Testis (tissue), 2 donors: ENCODE data around the gene IFNA4.

Experiments
- POLR2A ChIP-seq: fragments of 450-650 bp; IDR thresholded peaks from one replicate; pipeline ENCODE4 v1.6.1; 2017; ENCODE audit warnings: antibody characterized with exemption, mild to moderate bottlenecking, moderate library complexity
- TF ChIP-seq, protein P1 (sequence below), 3 experiments: fragments of 450-650 bp in 2 of 3; fragments of 200-600 bp in 1 of 3; sonication (generic) in 1 of 3; IDR thresholded peaks; one replicate each; pipeline ENCODE4 v1.5.1; 2016 to 2019; ENCODE audit warnings: antibody characterized with exemption in 3 of 3, mild to moderate bottlenecking in 2 of 3, moderate library complexity in 1 of 3

DNA sequence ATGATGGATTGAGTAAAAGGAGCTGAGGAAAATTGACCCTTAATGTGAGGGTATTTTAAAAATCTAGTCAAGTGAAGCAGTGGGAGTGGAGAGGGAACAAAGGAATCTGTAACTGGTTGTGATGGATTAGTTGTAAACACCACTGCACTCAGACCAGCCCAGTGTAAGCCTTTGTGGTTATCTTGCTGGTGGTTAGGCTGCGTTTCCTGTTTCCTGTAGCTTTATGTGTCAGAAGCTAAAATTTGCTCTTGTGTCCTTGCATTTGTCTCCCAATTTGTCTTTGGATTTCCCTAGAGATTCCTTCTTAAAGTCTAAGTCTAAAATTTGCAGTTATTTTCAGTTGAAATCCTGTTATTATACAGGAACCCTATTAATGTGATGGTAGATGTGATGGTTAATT, 27.2 kb downstream of the IFNA4 start:
- TF ChIP-seq, protein P1, sequence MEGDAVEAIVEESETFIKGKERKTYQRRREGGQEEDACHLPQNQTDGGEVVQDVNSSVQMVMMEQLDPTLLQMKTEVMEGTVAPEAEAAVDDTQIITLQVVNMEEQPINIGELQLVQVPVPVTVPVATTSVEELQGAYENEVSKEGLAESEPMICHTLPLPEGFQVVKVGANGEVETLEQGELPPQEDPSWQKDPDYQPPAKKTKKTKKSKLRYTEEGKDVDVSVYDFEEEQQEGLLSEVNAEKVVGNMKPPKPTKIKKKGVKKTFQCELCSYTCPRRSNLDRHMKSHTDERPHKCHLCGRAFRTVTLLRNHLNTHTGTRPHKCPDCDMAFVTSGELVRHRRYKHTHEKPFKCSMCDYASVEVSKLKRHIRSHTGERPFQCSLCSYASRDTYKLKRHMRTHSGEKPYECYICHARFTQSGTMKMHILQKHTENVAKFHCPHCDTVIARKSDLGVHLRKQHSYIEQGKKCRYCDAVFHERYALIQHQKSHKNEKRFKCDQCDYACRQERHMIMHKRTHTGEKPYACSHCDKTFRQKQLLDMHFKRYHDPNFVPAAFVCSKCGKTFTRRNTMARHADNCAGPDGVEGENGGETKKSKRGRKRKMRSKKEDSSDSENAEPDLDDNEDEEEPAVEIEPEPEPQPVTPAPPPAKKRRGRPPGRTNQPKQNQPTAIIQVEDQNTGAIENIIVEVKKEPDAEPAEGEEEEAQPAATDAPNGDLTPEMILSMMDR (IDR thresholded peaks at IDR 0.05): no peak
- TF ChIP-seq POLR2A: no peak
